GM18498 (cell line): ENCODE measurements around the gene MRPS26.
"Not testable (repeated sequence)": the region's sequence is repeated elsewhere in the genome, so short reads cannot be mapped to it uniquely, and the experiment has no call there.

Experiments used
- ATAC-seq: cut with Tn5 transposase; IDR thresholded peaks from one replicate; pipeline ENCODE4 v1.9.1; 2021; ENCODE audit warnings: mild to moderate bottlenecking, moderate library complexity; ENCODE audit not compliant: unreplicated experiment

MRPS26 gene

DNA sequence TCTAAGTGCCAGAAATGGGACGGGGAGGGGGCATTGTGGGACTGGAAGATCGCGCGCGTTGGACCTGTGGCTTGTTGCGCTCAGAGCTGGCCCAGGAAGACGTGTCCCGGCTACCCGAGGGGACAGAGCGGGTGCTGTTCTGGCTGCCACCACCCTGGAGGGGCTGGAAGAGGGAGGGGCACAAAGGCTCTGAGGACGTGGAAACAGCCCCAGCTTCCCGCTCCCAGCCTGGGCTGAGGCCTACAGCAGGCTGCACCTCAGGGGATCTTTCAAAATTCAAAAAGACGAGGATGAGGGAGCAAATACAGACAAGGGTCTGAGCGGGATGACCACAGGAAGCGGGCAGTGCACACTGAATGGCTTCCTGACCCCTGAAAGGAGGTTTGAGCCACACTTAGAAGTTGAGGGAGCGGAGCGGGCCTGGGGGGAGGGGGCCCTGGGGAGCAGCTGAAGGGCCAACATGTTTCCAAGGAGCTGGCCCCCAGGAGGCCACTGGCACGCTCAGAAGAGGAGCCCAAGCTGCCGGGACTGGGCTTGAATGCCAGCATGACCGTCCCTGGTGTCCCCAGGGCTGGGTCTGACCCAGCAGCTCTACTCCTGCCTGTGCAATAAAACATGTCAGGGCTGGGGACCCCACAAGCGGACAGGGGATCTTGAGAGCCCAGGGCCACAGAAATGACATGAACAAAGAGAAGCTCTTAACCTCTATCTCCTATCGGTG, 26.8 kb downstream of the MRPS26 start:
- no peak for ATAC-seq

DNA sequence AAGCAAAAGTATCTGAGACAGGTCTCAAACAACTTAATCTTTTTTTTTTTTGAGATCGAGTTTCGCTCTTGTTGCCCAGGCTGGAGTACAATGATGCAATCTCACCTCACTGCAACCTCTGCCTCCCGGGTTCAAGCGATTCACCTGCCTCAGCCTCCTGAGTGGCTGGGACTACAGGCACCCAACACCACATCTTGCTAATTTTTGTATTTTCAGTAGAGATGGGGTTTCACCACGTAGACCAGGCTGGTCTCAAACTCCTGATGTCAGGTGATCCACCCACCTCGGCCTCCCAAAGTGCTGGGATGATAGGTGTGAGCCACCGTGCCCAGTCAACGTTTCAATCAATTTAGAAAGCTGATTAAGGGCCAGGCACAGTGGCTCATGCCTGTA, 27.4 kb downstream of the MRPS26 start:
- ATAC-seq = not testable (repeated sequence)

DNA sequence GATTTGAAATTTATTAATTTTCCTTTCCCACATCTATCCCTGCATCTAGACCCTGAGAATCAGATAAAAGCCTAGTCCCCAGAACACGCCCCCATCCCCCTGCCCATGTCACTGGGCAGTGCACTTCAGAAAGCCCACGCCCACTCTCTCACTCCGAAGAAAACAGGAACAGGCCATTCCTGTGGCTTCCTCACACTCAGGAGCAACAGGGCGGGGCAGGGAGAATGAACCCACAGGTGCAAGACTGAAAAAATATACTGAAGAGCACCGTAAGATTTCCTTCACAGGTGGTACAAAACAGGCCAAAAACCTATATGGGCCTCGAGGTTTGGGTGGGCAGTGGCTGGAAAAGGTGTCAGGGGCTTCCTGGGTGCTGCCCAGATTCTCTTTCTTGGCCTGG, 29.0 kb downstream of the MRPS26 start:
- ATAC-seq = no peak

- not testable (repeated sequence) for ATAC-seq
These were observed 29.5 kb downstream of the MRPS26 start for GRCh38 chr20:3075315-3075714.

GRCh38 chr20:3077618-3078134, 31.8 kb downstream of the MRPS26 start:
- ATAC-seq = no peak

DNA sequence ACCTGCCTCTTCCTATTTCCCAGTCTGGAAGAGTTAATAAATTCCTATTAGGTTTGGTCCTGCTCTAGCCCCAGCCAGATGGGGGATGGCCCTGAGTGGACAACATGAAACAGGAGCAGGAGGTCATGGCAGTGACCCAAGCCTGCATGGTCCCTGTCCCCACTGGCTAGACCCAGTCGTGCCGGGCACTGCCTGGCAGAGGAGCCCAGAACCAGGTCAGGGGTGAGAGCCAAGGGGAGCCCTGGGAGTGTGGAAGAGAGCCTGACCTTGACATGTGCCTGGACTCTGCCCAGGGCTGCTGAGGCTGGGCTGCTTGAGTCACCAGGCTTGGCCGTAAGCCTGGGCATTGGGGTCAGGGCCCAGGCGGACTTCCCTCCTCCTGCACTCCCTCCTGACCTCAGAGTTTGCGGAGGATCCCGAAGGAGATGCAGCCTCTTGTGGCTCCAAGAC, 35.1 kb downstream of the MRPS26 start:
- ATAC-seq = no peak

DNA sequence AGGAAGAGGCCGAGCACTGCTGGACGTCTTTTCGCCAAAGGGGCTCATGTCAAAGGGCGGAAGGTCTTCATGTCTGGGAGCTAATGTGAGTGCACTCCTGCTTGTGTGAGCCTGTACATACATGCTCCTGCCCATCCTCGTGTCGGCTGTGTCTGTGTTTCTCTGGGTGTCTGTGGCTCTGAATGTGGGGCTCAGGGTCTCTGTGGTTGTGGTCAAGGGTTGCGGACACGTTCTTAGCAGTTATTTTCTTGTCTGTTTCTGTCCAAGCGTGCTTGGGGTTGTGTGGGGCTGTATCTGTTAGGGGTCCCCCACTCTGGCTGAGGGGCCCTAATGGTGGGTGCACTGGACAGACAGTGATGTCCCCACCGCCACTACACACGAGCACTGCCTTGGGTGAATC, 35.8 kb downstream of the MRPS26 start:
- ATAC-seq = no peak

DNA sequence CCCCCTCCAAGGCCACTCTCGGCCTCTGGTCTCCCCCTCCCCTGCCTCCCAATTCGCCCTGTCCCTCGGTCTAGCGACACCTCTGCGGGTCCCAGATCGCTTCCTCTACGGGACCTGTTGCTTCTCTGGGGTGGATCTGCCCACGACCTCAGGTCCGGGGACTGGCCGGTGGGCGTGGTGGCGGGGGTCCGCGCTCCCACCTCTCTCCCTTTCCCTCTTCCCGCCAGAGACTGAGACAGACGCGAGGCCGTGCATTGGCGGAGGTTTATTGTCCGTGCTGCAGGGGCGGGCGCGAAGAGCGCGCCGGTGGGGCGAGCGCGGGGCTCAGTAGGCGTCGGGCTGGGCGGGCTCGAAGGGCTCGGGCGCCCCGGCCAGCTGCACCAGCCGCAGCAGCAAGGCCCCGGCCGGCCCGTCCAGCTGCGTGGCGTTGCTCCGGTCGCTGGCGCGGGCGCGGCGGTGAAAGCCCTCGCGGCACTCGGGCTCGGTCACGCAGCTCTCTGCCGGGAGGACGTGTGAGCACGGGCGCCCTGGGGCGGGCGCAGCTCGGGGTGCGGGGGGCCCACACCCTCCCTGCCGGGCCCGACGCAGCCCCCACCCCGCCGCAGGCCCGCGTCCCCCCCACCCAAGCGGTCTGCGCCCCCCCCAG, 36.6 kb downstream of the MRPS26 start:
- ATAC-seq = no peak

- ATAC-seq = no peak
These were observed 37.4 kb downstream of the MRPS26 start for GRCh38 chr20:3082955-3083952.

GRCh38 chr20:3084283-3084985, 38.6 kb downstream of the MRPS26 start, which contains the start of gene AVP:
Gene AVP (minus strand): TSS chr20:3084724. CDS start chr20:3084674, 50 bp downstream.
- ATAC-seq = no peak

GRCh38 chr20:3084986-3085360, 39.1 kb downstream of the MRPS26 start:
- no peak for ATAC-seq

DNA sequence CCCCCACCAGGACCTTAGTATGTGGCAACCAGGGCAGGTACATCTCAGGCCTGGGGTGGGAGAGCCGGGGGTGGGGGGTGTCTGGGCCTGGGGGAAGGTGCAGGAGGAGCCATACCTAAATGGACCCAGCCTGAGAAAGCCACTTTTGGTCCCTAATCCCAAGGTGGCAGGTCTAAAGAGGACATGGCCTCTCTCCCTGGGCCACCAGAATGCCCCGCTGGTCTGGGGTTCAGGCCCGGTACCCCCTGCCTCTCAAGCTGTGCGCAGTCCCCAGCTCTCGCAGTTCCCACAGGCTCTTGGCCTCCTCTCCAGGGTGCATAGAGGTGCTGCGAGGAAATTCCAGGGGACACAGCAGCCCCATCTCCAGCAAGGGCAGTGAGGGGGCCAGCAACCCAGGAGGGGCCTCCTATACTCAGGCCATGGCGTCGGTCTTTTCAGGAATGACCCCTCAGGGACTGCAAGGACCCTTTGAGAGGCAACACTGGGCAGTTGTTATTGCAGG, 39.8 kb downstream of the MRPS26 start:
- ATAC-seq = no peak

DNA sequence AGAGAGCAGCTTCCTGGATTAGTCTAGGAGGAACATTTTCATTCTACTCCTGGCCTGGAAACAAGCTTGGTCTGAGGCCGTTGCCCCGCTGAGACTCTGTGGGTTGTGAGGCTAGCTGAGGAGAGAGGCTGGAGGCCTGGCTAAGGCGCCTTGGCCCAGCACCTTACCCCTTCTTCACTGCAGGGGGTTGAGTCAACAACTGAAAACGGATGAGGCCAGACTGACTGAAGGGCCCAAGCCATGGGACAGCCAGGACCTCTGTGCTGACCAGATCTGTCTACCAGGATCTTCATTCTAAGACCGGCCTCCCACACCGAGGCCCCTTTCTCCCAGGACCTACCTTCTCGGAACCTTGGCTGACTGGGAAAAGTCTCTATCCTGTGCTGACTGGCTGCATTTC, 42.2 kb downstream of the MRPS26 start:
- no peak for ATAC-seq

- no peak for ATAC-seq
These were observed 44.7 kb downstream of the MRPS26 start for GRCh38 chr20:3090565-3090964.

DNA sequence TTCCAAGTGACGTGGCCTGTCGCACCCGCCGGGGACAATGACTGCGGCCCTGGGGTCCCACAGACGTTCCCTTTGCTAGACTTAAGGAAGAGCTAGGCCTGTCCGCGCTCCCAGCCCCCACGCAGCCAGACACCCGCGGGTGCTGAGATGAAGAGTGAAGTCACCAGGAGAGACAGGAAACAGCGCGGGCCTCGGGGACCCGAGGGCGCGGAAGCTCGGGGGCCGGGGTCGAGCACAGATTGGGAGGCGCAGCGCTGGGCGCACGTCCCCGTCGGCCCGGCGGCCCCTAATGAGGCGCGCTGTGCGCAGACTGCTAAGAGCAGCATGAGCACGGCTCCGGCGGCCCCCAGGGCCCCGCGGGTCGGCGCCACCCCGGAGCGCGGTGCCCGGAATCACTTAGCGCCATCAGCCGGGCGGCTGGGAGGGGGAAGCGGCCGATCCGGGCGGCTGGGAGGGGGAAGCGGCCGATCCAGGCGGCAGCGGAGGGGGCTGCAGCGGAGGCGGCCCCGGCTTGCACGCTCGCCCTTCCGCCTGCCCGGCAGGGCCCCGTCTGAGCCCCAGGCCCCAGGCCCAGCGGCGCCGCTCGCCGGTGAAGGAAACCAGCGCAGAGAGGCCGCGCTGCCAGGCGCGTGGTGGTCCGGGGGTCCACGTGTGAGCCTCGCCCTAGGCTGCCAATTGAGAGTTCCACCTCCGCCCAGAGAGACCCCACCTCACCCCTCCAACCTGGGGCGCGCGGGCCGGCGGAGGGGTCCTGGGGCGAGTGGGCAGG, 46.9 kb downstream of the MRPS26 start:
- ATAC-seq = no peak

- ATAC-seq = no peak
These were observed 48.1 kb downstream of the MRPS26 start for GRCh38 chr20:3093861-3094361.

DNA sequence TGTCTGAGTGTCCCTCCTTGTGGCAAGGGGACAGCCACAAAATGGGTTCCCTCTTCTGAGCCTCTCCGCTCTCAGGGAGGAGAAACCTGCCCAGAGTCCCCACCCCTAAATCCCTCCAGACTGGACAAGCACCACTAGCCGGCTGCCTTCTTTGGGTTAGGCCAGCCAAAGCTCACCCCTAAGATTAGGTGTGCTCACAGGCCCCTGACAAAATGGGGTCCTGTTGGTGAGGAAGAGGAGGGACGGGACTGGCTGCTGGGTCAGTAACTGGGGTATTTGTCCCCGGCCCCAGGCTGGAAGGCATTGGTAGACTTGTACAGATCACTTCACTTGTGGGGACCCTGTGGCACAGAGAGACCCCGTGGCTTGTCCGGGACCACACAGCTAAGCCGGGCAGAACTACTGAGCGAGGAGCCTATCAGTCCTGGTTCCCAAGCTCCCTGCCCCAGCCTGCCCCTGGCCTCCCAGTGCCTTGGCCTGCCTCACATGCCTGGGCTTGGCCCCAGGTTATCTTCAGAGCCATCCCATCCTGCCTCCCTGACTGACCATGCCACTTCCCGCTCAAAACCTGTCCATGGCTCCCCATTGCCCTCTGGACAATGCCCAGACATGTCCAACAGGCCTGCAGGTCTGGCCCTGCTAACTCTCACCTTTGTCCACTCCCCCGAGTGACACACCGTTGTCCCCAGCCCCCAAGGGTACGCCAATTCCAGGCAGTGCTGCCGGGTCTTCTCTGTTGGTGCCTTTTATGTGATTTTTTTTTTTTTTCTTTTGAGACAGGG, 49.2 kb downstream of the MRPS26 start:
- no peak for ATAC-seq
